Skeletal muscle tissue (tissue), 4 donors: ENCODE data around the gene PMEPA1. TPM values are rescaled to one million over a fixed set of nuclear protein-coding genes. Genes with fewer than 3 reads are reported as not detected.

Experiments
- H3K27ac ChIP-seq: one replicate; pipeline ENCODE4 v1.7.0; 2013; ENCODE audit warnings: mild to moderate bottlenecking, low read depth, low read length, inconsistent platforms
- H3K27me3 ChIP-seq, 3 donors: one replicate each; pipeline ENCODE4 v1.7.0; 2013; ENCODE audit warnings: low read length in 3 of 3; ENCODE audit not compliant: control insufficient read depth in 3 of 3, insufficient read depth in 3 of 3
- H3K36me3 ChIP-seq, 3 donors: one replicate each; pipeline ENCODE4 v1.7.0; 2013; ENCODE audit warnings: low read length in 3 of 3; ENCODE audit not compliant: control insufficient read depth in 3 of 3, insufficient read depth in 3 of 3
- H3K4me1 ChIP-seq, 3 donors: one replicate each; pipeline ENCODE4 v1.7.0; 2013; ENCODE audit warnings: low read length in 3 of 3, mild to moderate bottlenecking in 3 of 3; ENCODE audit not compliant: control insufficient read depth in 3 of 3, insufficient read depth in 3 of 3
- H3K4me3 ChIP-seq, 3 donors: one replicate each; pipeline ENCODE4 v1.7.0; 2013; ENCODE audit warnings: low read length in 3 of 3
- H3K9ac ChIP-seq, 3 donors: one replicate each; pipeline ENCODE4 v1.7.0; 2013; ENCODE audit warnings: low read length in 3 of 3, mild to moderate bottlenecking in 3 of 3, moderate library complexity in 2 of 3, low read depth in 1 of 3
- H3K9me3 ChIP-seq, 3 donors: one replicate each; pipeline ENCODE4 v1.7.0; 2013; ENCODE audit warnings: low read length in 3 of 3; ENCODE audit not compliant: control insufficient read depth in 3 of 3
- total RNA-seq: library from RNA; depleted of rRNA; stranded (reverse); fragments of >200 nt; gene quantifications from one replicate; pipeline ENCODE4 v1.2.3, GENCODE V29; 2014
- donor health status: Osteomylitis.

Gene PMEPA1
- total RNA-seq, 1 donor from 2014 or later, result 5.2 TPM

GRCh38 chr20:57749131-57749690, 39.4 kb upstream of the PMEPA1 start:
- Histone ChIP-seq H3K9me3 (no peaks in the 10 kb centered on the region), H3K27ac (peak overlapping the region; percentile 2), H3K4me1 (peaks cover 17 to 24% (median 21%) of the 10 kb centered on the region in 3 donors), H3K9ac (peak overlapping the region in 2 of 3 donors; percentile 53 to 73), H3K36me3 (no peaks in the 10 kb centered on the region), H3K27me3 (peaks cover 0 to 2% (median 0%) of the 10 kb centered on the region in 3 donors), H3K4me3 (peak overlapping the region; percentile 48 to 77 (median 64))

GRCh38 chr20:57748601-57749130, 38.9 kb upstream of the PMEPA1 start:
- Histone ChIP-seq H3K27me3 (peaks cover 0 to 2% (median 0%) of the 10 kb centered on the region in 3 donors), H3K27ac (peak overlapping the region; percentile 2), H3K9ac (peak overlapping the region; percentile 33 to 73 (median 53)), H3K36me3 (no peaks in the 10 kb centered on the region), H3K9me3 (no peaks in the 10 kb centered on the region), H3K4me3 (peak overlapping the region; percentile 48 to 77 (median 64)), H3K4me1 (peaks cover 17 to 24% (median 21%) of the 10 kb centered on the region in 3 donors)

- Histone ChIP-seq H3K27me3 (no peaks in the 10 kb centered on the region), H3K36me3 (no peaks in the 10 kb centered on the region), H3K4me1 (peaks cover 17 to 24% (median 21%) of the 10 kb centered on the region in 3 donors), H3K9me3 (no peaks in the 10 kb centered on the region), H3K4me3 (peak overlapping the region; percentile 48 to 77 (median 64)), H3K27ac (peak overlapping the region; percentile 2), H3K9ac (peak overlapping the region; percentile 4 to 73 (median 53))
These were observed 38.2 kb upstream of the PMEPA1 start for GRCh38 chr20:57747861-57748481.

GRCh38 chr20:57746832-57747404, 37.1 kb upstream of the PMEPA1 start:
- Histone ChIP-seq H3K27ac (no peak overlapping the region), H3K4me3 (no peak overlapping the region), H3K4me1 (peaks cover 17 to 24% (median 21%) of the 10 kb centered on the region in 3 donors), H3K9ac (no peak overlapping the region), H3K36me3 (no peaks in the 10 kb centered on the region), H3K27me3 (no peaks in the 10 kb centered on the region), H3K9me3 (no peaks in the 10 kb centered on the region)

- H3K27me3 ChIP-seq, result no peaks in the 10 kb centered on the region
- H3K27ac ChIP-seq, result no peak overlapping the region
- peaks cover 17 to 24% (median 21%) of the 10 kb centered on the region in 3 donors for H3K4me1 ChIP-seq
- no peaks in the 10 kb centered on the region for H3K9me3 ChIP-seq
- no peak overlapping the region for H3K4me3 ChIP-seq
- no peaks in the 10 kb centered on the region for H3K36me3 ChIP-seq
- no peak overlapping the region for H3K9ac ChIP-seq
These were observed 36.4 kb upstream of the PMEPA1 start for GRCh38 chr20:57746201-57746600.

- no peak overlapping the region for H3K9ac ChIP-seq
- peaks cover 14 to 22% (median 18%) of the 10 kb centered on the region in 3 donors for H3K4me1 ChIP-seq
- no peak overlapping the region for H3K4me3 ChIP-seq
- no peaks in the 10 kb centered on the region for H3K27me3 ChIP-seq
- H3K36me3 ChIP-seq, result no peaks in the 10 kb centered on the region
- H3K9me3 ChIP-seq, result no peaks in the 10 kb centered on the region
- H3K27ac ChIP-seq, result no peak overlapping the region
These were observed 34.4 kb upstream of the PMEPA1 start for GRCh38 chr20:57744206-57744605.

- H3K4me3 ChIP-seq, result no peak overlapping the region
- no peak overlapping the region for H3K27ac ChIP-seq
- H3K4me1 ChIP-seq, result peaks cover 7 to 15% (median 12%) of the 10 kb centered on the region in 3 donors
- no peaks in the 10 kb centered on the region for H3K27me3 ChIP-seq
- no peak overlapping the region for H3K9ac ChIP-seq
- no peaks in the 10 kb centered on the region for H3K9me3 ChIP-seq
- no peaks in the 10 kb centered on the region for H3K36me3 ChIP-seq
These were observed 33.8 kb upstream of the PMEPA1 start for GRCh38 chr20:57743450-57744095.

GRCh38 chr20:57742507-57743181, 32.8 kb upstream of the PMEPA1 start:
- no peaks in the 10 kb centered on the region for H3K36me3 ChIP-seq
- no peak overlapping the region for H3K4me3 ChIP-seq
- H3K9ac ChIP-seq, result no peak overlapping the region
- no peaks in the 10 kb centered on the region for H3K27me3 ChIP-seq
- H3K9me3 ChIP-seq, result no peaks in the 10 kb centered on the region
- H3K4me1 ChIP-seq, result peaks cover under 1 to 6% (median 5%) of the 10 kb centered on the region in 3 donors
- H3K27ac ChIP-seq, result no peak overlapping the region

GRCh38 chr20:57738484-57738883, 28.7 kb upstream of the PMEPA1 start:
- Histone ChIP-seq H3K9ac (no peak overlapping the region), H3K4me3 (no peak overlapping the region), H3K9me3 (no peaks in the 10 kb centered on the region), H3K4me1 (peaks cover 15 to 21% (median 21%) of the 10 kb centered on the region in 3 donors), H3K27ac (no peak overlapping the region), H3K27me3 (peaks cover 0 to 2% (median 0%) of the 10 kb centered on the region in 3 donors), H3K36me3 (no peaks in the 10 kb centered on the region)
